ENCODE measurements around the gene SNX33. TPM values are rescaled to one million over a fixed set of nuclear protein-coding genes. Genes with fewer than 3 reads are reported as not detected.

Gene SNX33
- total and polyA plus RNA-seq, 2 donors (not counting 1 experiment from before 2014, with no cell fraction given), result 0.22 to 0.59 TPM

DNA sequence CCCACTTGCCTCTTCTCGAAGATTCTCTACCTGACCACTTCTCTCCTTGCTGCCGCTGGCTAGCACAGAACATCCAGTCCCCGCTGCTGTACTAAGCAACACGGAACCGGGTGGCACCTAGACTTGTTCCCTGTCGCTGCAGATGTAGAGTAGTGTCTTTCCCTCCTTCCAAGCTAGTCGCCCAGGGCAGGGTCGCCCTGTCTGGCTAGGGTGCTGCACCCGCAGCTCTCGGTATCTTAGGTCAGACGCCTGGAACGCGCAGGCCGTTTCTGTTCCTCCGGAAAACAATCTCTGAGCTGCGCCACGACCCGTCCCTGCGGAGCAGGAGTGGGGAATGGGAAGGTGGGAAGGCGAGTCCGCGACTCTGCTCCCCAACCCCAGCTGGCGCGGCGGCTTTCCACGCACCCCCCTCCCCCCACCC, 758 bp upstream of the SNX33 start:
- peaks cover 0 to 28% (median 13%) of the 10 kb centered on the region in 4 experiments for H3K27me3 ChIP-seq (replicated peaks in 1 of 4; ENCODE audit: control extremely low read depth in 1 of 4, control insufficient read depth in 3 of 4, insufficient read depth in 4 of 4, low read length in 3 of 4)
- intact Hi-C loops (cut with micrococcal nuclease), result loop anchor here (10.0 kb wide), 1 partner anchor 622 kb away; the partner anchor contains the start of gene PPCDC
- H3K4me2 ChIP-seq (replicated peaks; ENCODE audit: low read depth, low read length, poor library complexity, severe bottlenecking), result peak overlapping the region; percentile 100
- ATAC-seq (ENCODE audit: low read depth), result no peak
- Mint-ChIP-seq H3K27ac (no peak overlapping the region), H3K27me3 (peaks cover 14% of the 10 kb centered on the region), H3K4me1 (peaks cover 15% of the 10 kb centered on the region), H3K9me3 (ENCODE audit: insufficient read depth) (no peaks in the 10 kb centered on the region), H3K4me3 (peak overlapping the region; percentile 89)
- ChIA-PET CTCF (interaction anchor here (0.9 to 1.6 kb wide), 8 partner anchors 8 to 279 kb away, joined by 3 to 8 read pairs (median 4); partner anchors contain the start of genes MAN2C1 and SNUPN), POLR2A (interaction anchor here (0.6 to 1.3 kb wide), 3 partner anchors 193 to 279 kb away, joined by 4 to 7 read pairs (median 4); partner anchors contain the start of gene MAN2C1)
- H3K4me3 ChIP-seq (ENCODE audit: control extremely low read depth in 1 of 5, extremely low read depth in 1 of 5, insufficient read depth in 1 of 5, low read depth in 2 of 5, low read length in 4 of 5), result peak overlapping the region in 4 of 5 experiments; percentile 61 to 76 (median 68)
- peak overlapping the region; percentile 87 for H2AFZ ChIP-seq (ENCODE audit: insufficient read depth, low read depth, low read length, poor library complexity, severe bottlenecking)
- WGBS (ENCODE audit: insufficient coverage), result 7% methylated on average over 24 of the region's 26 CpGs
- no peaks in the 10 kb centered on the region for H3K79me2 ChIP-seq (ENCODE audit: control insufficient read depth, insufficient read depth, low read length)
- peak; percentile 46 for DNase-seq
- TF ChIP-seq, protein P1, sequence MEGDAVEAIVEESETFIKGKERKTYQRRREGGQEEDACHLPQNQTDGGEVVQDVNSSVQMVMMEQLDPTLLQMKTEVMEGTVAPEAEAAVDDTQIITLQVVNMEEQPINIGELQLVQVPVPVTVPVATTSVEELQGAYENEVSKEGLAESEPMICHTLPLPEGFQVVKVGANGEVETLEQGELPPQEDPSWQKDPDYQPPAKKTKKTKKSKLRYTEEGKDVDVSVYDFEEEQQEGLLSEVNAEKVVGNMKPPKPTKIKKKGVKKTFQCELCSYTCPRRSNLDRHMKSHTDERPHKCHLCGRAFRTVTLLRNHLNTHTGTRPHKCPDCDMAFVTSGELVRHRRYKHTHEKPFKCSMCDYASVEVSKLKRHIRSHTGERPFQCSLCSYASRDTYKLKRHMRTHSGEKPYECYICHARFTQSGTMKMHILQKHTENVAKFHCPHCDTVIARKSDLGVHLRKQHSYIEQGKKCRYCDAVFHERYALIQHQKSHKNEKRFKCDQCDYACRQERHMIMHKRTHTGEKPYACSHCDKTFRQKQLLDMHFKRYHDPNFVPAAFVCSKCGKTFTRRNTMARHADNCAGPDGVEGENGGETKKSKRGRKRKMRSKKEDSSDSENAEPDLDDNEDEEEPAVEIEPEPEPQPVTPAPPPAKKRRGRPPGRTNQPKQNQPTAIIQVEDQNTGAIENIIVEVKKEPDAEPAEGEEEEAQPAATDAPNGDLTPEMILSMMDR (IDR thresholded peaks at IDR 0.05), result no peak
- TF ChIP-seq EZH2 (IDR thresholded peaks at IDR 0.05; ENCODE audit: borderline replicate concordance, insufficient read depth, low read depth, low read length, poor library complexity, severe bottlenecking), result no peak
- H3K9me3 ChIP-seq (ENCODE audit: control extremely low read depth in 1 of 3, control insufficient read depth in 2 of 3, insufficient read depth in 1 of 3, low read length in 2 of 3), result peaks cover 0 to 4% (median 0%) of the 10 kb centered on the region in 3 donors
- H3K36me3 ChIP-seq (replicated peaks in 1 of 2; ENCODE audit: control extremely low read depth in 1 of 2, control insufficient read depth in 1 of 2, extremely low read depth in 1 of 2, insufficient read depth in 2 of 2, low read length in 1 of 2), result no peaks in the 10 kb centered on the region
- H4K20me1 ChIP-seq (ENCODE audit: control insufficient read depth, insufficient read depth, low read length, poor library complexity, severe bottlenecking), result no peaks in the 10 kb centered on the region
- no peak overlapping the region for H3K27ac ChIP-seq (ENCODE audit: low read length in 2 of 2)
- H3K4me1 ChIP-seq (ENCODE audit: control insufficient read depth in 2 of 2, insufficient read depth in 2 of 2, low read length in 2 of 2), result peaks cover 15 to 17% of the 10 kb centered on the region in 2 donors
- H3K9ac ChIP-seq (ENCODE audit: low read length), result peak overlapping the region; percentile 77
